ENCODE data around the gene PIAS4. TPM values are rescaled to one million over a fixed set of nuclear protein-coding genes. Genes with fewer than 3 reads are reported as not detected.
A peak's percentile ranks its signal among the peaks of the same experiment; 100 is the strongest.

The PIAS4 gene
- total and polyA plus RNA-seq, 2 experiments from 2014 or later: 6.9 to 16.8 TPM

- WGBS, 2 experiments (ENCODE audit: low coverage in 1 of 2, low lambda C conversion rate in 2 of 2, missing lambda C conversion rate in 2 of 2): 83 to 85% methylated on average over 56 to 59 of the region's 59 CpGs
- H2AFZ ChIP-seq: no peak overlapping the region
- TF ChIP-seq EZH2 (IDR thresholded peaks at IDR 0.05; ENCODE audit: insufficient read depth, poor library complexity, severe bottlenecking) (no peak), EZH2phosphoT487 (IDR thresholded peaks at IDR 0.05; ENCODE audit: insufficient read depth, low read depth) (no peak)
- H3K9me3 ChIP-seq (ENCODE audit: low read depth): no peaks in the 10 kb centered on the region
- H3F3A ChIP-seq (ENCODE audit: insufficient read depth): peaks cover 53% of the 10 kb centered on the region
- no peaks in the 10 kb centered on the region for H3K4me1 ChIP-seq (ENCODE audit: insufficient read depth)
- peak overlapping the region; percentile 46; the same call in 1 of the 2 replicates for H3K9ac ChIP-seq
- H3K4me2 ChIP-seq (ENCODE audit: unreplicated experiment): no peak overlapping the region
- peak overlapping the region; percentile 36 for H3K27ac ChIP-seq
- no peak overlapping the region for H3K4me3 ChIP-seq
- no peaks in the 10 kb centered on the region for H3K27me3 ChIP-seq (replicated peaks; ENCODE audit: insufficient read depth)
- H4K20me1 ChIP-seq (ENCODE audit: insufficient read depth): peaks cover 25% of the 10 kb centered on the region
- in situ Hi-C loops (cut with MboI): no loop called here
- peak; percentile 43 for DNase-seq
- H3K9me2 ChIP-seq (ENCODE audit: insufficient read depth): no peaks in the 10 kb centered on the region
- peaks cover 75% of the 10 kb centered on the region for H3K79me2 ChIP-seq (ENCODE audit: insufficient read depth)
- H3K36me3 ChIP-seq (ENCODE audit: low read depth): peaks cover 69% of the 10 kb centered on the region
These were observed 30.0 kb upstream of the PIAS4 start for GRCh38 chr19:3977242-3978143.

GRCh38 chr19:3978145-3978544, 29.4 kb upstream of the PIAS4 start:
- Histone ChIP-seq H3K9me2 (ENCODE audit: insufficient read depth) (no peaks in the 10 kb centered on the region), H2AFZ (no peak overlapping the region), H3F3A (ENCODE audit: insufficient read depth) (peaks cover 50% of the 10 kb centered on the region), H3K9ac (no peak overlapping the region), H3K27ac (no peak overlapping the region), H3K36me3 (ENCODE audit: low read depth) (peaks cover 76% of the 10 kb centered on the region), H3K4me3 (no peak overlapping the region), H4K20me1 (ENCODE audit: insufficient read depth) (peaks cover 25% of the 10 kb centered on the region), H3K4me1 (ENCODE audit: insufficient read depth) (no peaks in the 10 kb centered on the region), H3K27me3 (replicated peaks; ENCODE audit: insufficient read depth) (no peaks in the 10 kb centered on the region), H3K9me3 (ENCODE audit: low read depth) (no peaks in the 10 kb centered on the region), H3K79me2 (ENCODE audit: insufficient read depth) (peaks cover 82% of the 10 kb centered on the region), H3K4me2 (ENCODE audit: unreplicated experiment) (no peak overlapping the region)
- TF ChIP-seq EZH2phosphoT487 (IDR thresholded peaks at IDR 0.05; ENCODE audit: insufficient read depth, low read depth): no peak
- TF ChIP-seq EZH2 (IDR thresholded peaks at IDR 0.05; ENCODE audit: insufficient read depth, poor library complexity, severe bottlenecking): no peak
- 91 to 95% methylated on average over 16 to 19 of the region's 19 CpGs for WGBS, 2 experiments (ENCODE audit: low coverage in 1 of 2, low lambda C conversion rate in 2 of 2, missing lambda C conversion rate in 2 of 2)
- DNase-seq: no peak
- in situ Hi-C loops (cut with MboI): no loop called here

- Histone ChIP-seq H4K20me1 (ENCODE audit: insufficient read depth) (peaks cover 32% of the 10 kb centered on the region), H3F3A (ENCODE audit: insufficient read depth) (peaks cover 59% of the 10 kb centered on the region), H3K4me3 (no peak overlapping the region), H3K9me2 (ENCODE audit: insufficient read depth) (no peaks in the 10 kb centered on the region), H2AFZ (no peak overlapping the region), H3K27me3 (replicated peaks; ENCODE audit: insufficient read depth) (no peaks in the 10 kb centered on the region), H3K9ac (no peak overlapping the region), H3K4me1 (ENCODE audit: insufficient read depth) (no peaks in the 10 kb centered on the region), H3K4me2 (ENCODE audit: unreplicated experiment) (no peak overlapping the region), H3K9me3 (ENCODE audit: low read depth) (no peaks in the 10 kb centered on the region), H3K79me2 (ENCODE audit: insufficient read depth) (peaks cover 93% of the 10 kb centered on the region), H3K36me3 (ENCODE audit: low read depth) (peaks cover 85% of the 10 kb centered on the region), H3K27ac (no peak overlapping the region)
- DNase-seq: peak; percentile 27
- in situ Hi-C loops (cut with MboI): no loop called here
- WGBS, 2 experiments (ENCODE audit: low coverage in 1 of 2, low lambda C conversion rate in 2 of 2, missing lambda C conversion rate in 2 of 2): 91% methylated on average over 15 to 18 of the region's 18 CpGs
- TF ChIP-seq EZH2phosphoT487 (IDR thresholded peaks at IDR 0.05; ENCODE audit: insufficient read depth, low read depth) (no peak), EZH2 (IDR thresholded peaks at IDR 0.05; ENCODE audit: insufficient read depth, poor library complexity, severe bottlenecking) (no peak)
These were observed 28.3 kb upstream of the PIAS4 start for GRCh38 chr19:3979289-3979673.

- no peaks in the 10 kb centered on the region for H3K27me3 ChIP-seq (replicated peaks; ENCODE audit: insufficient read depth)
- no peak overlapping the region for H3K4me2 ChIP-seq (ENCODE audit: unreplicated experiment)
- no peak overlapping the region for H2AFZ ChIP-seq
- 87 to 88% methylated on average over 25 of the region's 25 CpGs for WGBS, 2 experiments (ENCODE audit: low coverage in 1 of 2, low lambda C conversion rate in 2 of 2, missing lambda C conversion rate in 2 of 2)
- H3K79me2 ChIP-seq (ENCODE audit: insufficient read depth): peaks cover 98% of the 10 kb centered on the region
- peaks cover 90% of the 10 kb centered on the region for H3K36me3 ChIP-seq (ENCODE audit: low read depth)
- in situ Hi-C loops (cut with MboI): no loop called here
- no peak overlapping the region for H3K4me3 ChIP-seq
- H3K27ac ChIP-seq: no peak overlapping the region
- no peaks in the 10 kb centered on the region for H3K9me2 ChIP-seq (ENCODE audit: insufficient read depth)
- peaks cover 63% of the 10 kb centered on the region for H3F3A ChIP-seq (ENCODE audit: insufficient read depth)
- peaks cover 35% of the 10 kb centered on the region for H4K20me1 ChIP-seq (ENCODE audit: insufficient read depth)
- H3K9me3 ChIP-seq (ENCODE audit: low read depth): no peaks in the 10 kb centered on the region
- TF ChIP-seq EZH2 (IDR thresholded peaks at IDR 0.05; ENCODE audit: insufficient read depth, poor library complexity, severe bottlenecking) (no peak), EZH2phosphoT487 (IDR thresholded peaks at IDR 0.05; ENCODE audit: insufficient read depth, low read depth) (no peak)
- no peak overlapping the region for H3K9ac ChIP-seq
- no peaks in the 10 kb centered on the region for H3K4me1 ChIP-seq (ENCODE audit: insufficient read depth)
- peak; percentile 34 for DNase-seq
These were observed 27.7 kb upstream of the PIAS4 start for GRCh38 chr19:3979674-3980352.
